ENCODE data around the gene RALBP1. TPM values are rescaled to one million over a fixed set of nuclear protein-coding genes. Genes with fewer than 3 reads are reported as not detected.

Gene RALBP1
- 32.5 TPM for total RNA-seq

GRCh38 chr18:9474983-9475642 lies at the start of gene RALBP1:
RALBP1 (plus strand) TSS chr18:9475513; CDS start chr18:9513046, 37,533 bp downstream.

Small RNA genes lying within 50 kb of the gene (small RNA-seq; reads per million reads assigned to genes)
- not detected for gene RNU2-27P

Other genes starting within 250 kb of the RALBP1 start
- gene TWSG1, start 140.7 kb upstream of the RALBP1 start, total RNA-seq = 30.2 TPM
- gene PPP4R1, start 139.0 kb downstream of the RALBP1 start, total RNA-seq = 145 TPM
- gene RAB31, start 232.8 kb downstream of the RALBP1 start, total RNA-seq = 51.2 TPM

All from diencephalon (tissue), 1 donor.